HCT116 (cell line): Measurements from ENCODE around the gene SCFD2. TPM values are rescaled to one million over a fixed set of nuclear protein-coding genes. Genes with fewer than 3 reads are reported as not detected.

Experiments
- ATAC-seq: fragments of 200-7000 bp; cut with Tn5 transposase; 2 replicates; pipeline ENCODE4 v1.9.1; 2020; ENCODE audit warnings: mild to moderate bottlenecking, moderate library complexity
- BruUV-seq: library from RNA; stranded (reverse); fragments of 400-500 nt; replicated peaks from 2 replicates; lab custom pipeline; 2021; lab: Mats Ljungman, UMichigan
- CTCF ChIA-PET: fragments of 300-600 bp; sonication (Branson Sonifier 250); formaldehyde crosslinking; loops from one replicate; lab custom pipeline; 2021; ENCODE audit warnings: antibody characterized with exemption; lab: Charles Lee
- POLR2A ChIA-PET: fragments of 300-600, 350-600 bp; sonication (Branson Sonifier 250); formaldehyde crosslinking; loops from one replicate; lab custom pipeline; 2021; ENCODE audit warnings: antibody characterized with exemption; lab: Charles Lee
- RAD21 ChIA-PET, 2 experiments: fragments of 300-600 bp; sonication (Branson Sonifier 250); formaldehyde crosslinking; loops; one replicate each; lab custom pipeline; 2023; ENCODE audit warnings: low total read pairs in 2 of 2; ENCODE audit not compliant: uncharacterized antibody in 2 of 2, unreplicated experiment in 2 of 2, low non-redundant PET in 1 of 2; lab: Charles Lee
- DNase-seq: peaks from one replicate; pipeline ENCODE4 v3.0.0-alpha.2; 2010; ENCODE audit warnings: low read depth, low spot score
- H2AFZ ChIP-seq: fragments of 200-600 bp; shearing (Covaris generic), sonication (generic); 2 replicates; pipeline ENCODE4 v1.6.1; 2017; ENCODE audit warnings: low read depth, mixed run types, mixed read lengths, antibody characterized with exemption, low read length; ENCODE audit not compliant: poor library complexity, severe bottlenecking
- H3K27ac ChIP-seq: 2 replicates; pipeline ENCODE4 v1.5.1; 2012; ENCODE audit warnings: low read depth, low read length
- H3K27me3 ChIP-seq: fragments of 200-600 bp; sonication (generic); 2 replicates; pipeline ENCODE4 v1.6.1; 2016; ENCODE audit warnings: mixed run types, low read length, mixed read lengths; ENCODE audit not compliant: insufficient read depth
- H3K36me3 ChIP-seq, 2 experiments: fragments of 200-500 bp in 1 of 2; fragments of 200-600 bp in 1 of 2; sonication (Bioruptor generic) in 1 of 2; sonication (generic) in 1 of 2; 2 replicates each; pipeline versions ENCODE4 v1.5.1 to v1.6.1; 2014 to 2016; ENCODE audit warnings: low read length in 2 of 2, inconsistent platforms in 1 of 2, mixed read lengths in 1 of 2, mixed run types in 1 of 2; ENCODE audit not compliant: insufficient read depth in 2 of 2, control insufficient read depth in 1 of 2
- H3K4me1 ChIP-seq, 2 experiments: fragments of 200-600 bp in 1 of 2; sonication (generic) in 1 of 2; 2 replicates each; pipeline versions ENCODE4 v1.5.1 to v1.6.1; 2012 to 2017; ENCODE audit warnings: low read length in 2 of 2, inconsistent platforms in 1 of 2, mild to moderate bottlenecking in 1 of 2, mixed read lengths in 1 of 2, mixed run types in 1 of 2, moderate library complexity in 1 of 2; ENCODE audit not compliant: insufficient read depth in 2 of 2, control insufficient read depth in 1 of 2
- H3K4me2 ChIP-seq: fragments of 200-600 bp; sonication (generic); 2 replicates; pipeline ENCODE4 v1.6.1; 2017; ENCODE audit warnings: mixed run types, low read length, mixed read lengths
- H3K4me3 ChIP-seq, 2 experiments: fragments of 200-600 bp in 1 of 2; sonication (generic) in 1 of 2; replicated peaks in 1 of 2; 2 replicates each; pipeline ENCODE4 v1.5.1; 2011 to 2016; ENCODE audit warnings: low read length in 2 of 2, control low read depth in 1 of 2, low read depth in 1 of 2, mild to moderate bottlenecking in 1 of 2, mixed read lengths in 1 of 2, mixed run types in 1 of 2
- H3K79me2 ChIP-seq: fragments of 200-600 bp; sonication (generic); 2 replicates; pipeline ENCODE4 v1.6.1; 2017; ENCODE audit warnings: mild to moderate bottlenecking, mixed run types, low read length, moderate library complexity, mixed read lengths; ENCODE audit not compliant: insufficient read depth
- H3K9ac ChIP-seq: fragments of 200-600 bp; sonication (generic); 2 replicates; pipeline ENCODE4 v1.6.1; 2016; ENCODE audit warnings: low read length, mixed read lengths
- H3K9me2 ChIP-seq: fragments of 200-600 bp; sonication (generic), shearing (Covaris generic); 2 replicates; pipeline ENCODE4 v1.6.1; 2017; ENCODE audit warnings: mixed run types, mild to moderate bottlenecking, moderate library complexity; ENCODE audit not compliant: insufficient read depth
- H3K9me3 ChIP-seq, 2 experiments: fragments of 200-500 bp in 1 of 2; fragments of 200-600 bp in 1 of 2; sonication (Bioruptor generic) in 1 of 2; sonication (generic) in 1 of 2; 2 replicates each; pipeline ENCODE4 v1.6.1; 2014 to 2017; ENCODE audit warnings: low read length in 2 of 2, mixed read lengths in 2 of 2, inconsistent platforms in 1 of 2, low read depth in 1 of 2, mild to moderate bottlenecking in 1 of 2, mixed run types in 1 of 2, moderate library complexity in 1 of 2; ENCODE audit not compliant: control insufficient read depth in 1 of 2, insufficient read depth in 1 of 2
- H4K20me1 ChIP-seq: fragments of 200-600 bp; sonication (generic), shearing (Covaris generic); 2 replicates; pipeline ENCODE4 v1.6.1; 2017; ENCODE audit warnings: mixed run types, mild to moderate bottlenecking, moderate library complexity; ENCODE audit not compliant: insufficient read depth
- CBX3 ChIP-seq: IDR thresholded peaks from 2 replicates; pipeline ENCODE4 v1.6.1; 2012; ENCODE audit warnings: low read depth
- CEBPB ChIP-seq: IDR thresholded peaks from 2 replicates; pipeline ENCODE4 v1.6.1; 2012; ENCODE audit warnings: low read depth
- EGR1 ChIP-seq: IDR thresholded peaks from 2 replicates; pipeline ENCODE4 v1.6.1; 2012; ENCODE audit warnings: low read depth
- ELF1 ChIP-seq: IDR thresholded peaks from 2 replicates; pipeline ENCODE4 v1.6.1; 2012; ENCODE audit warnings: low read depth, borderline replicate concordance
- FOSL1 ChIP-seq: IDR thresholded peaks from 2 replicates; pipeline ENCODE4 v1.6.1; 2012; ENCODE audit warnings: low read depth
- MAX ChIP-seq: IDR thresholded peaks from 2 replicates; pipeline ENCODE4 v1.6.1; 2012
- POLR2A ChIP-seq: IDR thresholded peaks from 2 replicates; pipeline ENCODE4 v1.7.0; 2011; ENCODE audit warnings: borderline replicate concordance; ENCODE audit not compliant: insufficient read depth, insufficient read length; ENCODE audit errors: extremely low read depth
- RAD21 ChIP-seq: IDR thresholded peaks from 2 replicates; pipeline ENCODE4 v1.6.1; 2012; ENCODE audit warnings: low read depth, mild to moderate bottlenecking
- REST ChIP-seq: IDR thresholded peaks from 2 replicates; pipeline ENCODE4 v1.6.1; 2012; ENCODE audit warnings: low read depth
- SP1 ChIP-seq: IDR thresholded peaks from 2 replicates; pipeline ENCODE4 v1.6.1; 2012; ENCODE audit warnings: low read depth
- SRF ChIP-seq: IDR thresholded peaks from 2 replicates; pipeline ENCODE4 v1.6.1; 2012; ENCODE audit warnings: low read depth
- ZBTB33 ChIP-seq: IDR thresholded peaks from 2 replicates; pipeline ENCODE4 v1.6.1; 2011; ENCODE audit warnings: mild to moderate bottlenecking, low read length, moderate library complexity; ENCODE audit not compliant: insufficient replicate concordance; ENCODE audit errors: extremely low read depth
- ZFX ChIP-seq: fragments of 450-650 bp; IDR thresholded peaks from 2 replicates; pipeline ENCODE4 v1.6.1; 2017
- ZNF274 ChIP-seq: fragments of 200-500 bp; sonication (Bioruptor generic); IDR thresholded peaks from 2 replicates; pipeline ENCODE4 v1.6.1; 2014; ENCODE audit warnings: mild to moderate bottlenecking, low read depth, low read length, inconsistent platforms
- intact Hi-C: fragments of 100-400 bp; cut with micrococcal nuclease; formaldehyde crosslinking; loops from 2 replicates; pipeline ENCODE4 v1.10.0; 2022
- total RNA-seq: library from RNA; stranded (reverse); gene quantifications from one replicate; pipeline ENCODE4 v1.2.1, GENCODE V29; 2021; ENCODE audit not compliant: unreplicated experiment

SCFD2 gene
- total RNA-seq, 1 experiment from 2014 or later = 13.6 TPM

GRCh38 chr4:53010318-53010717, 355.5 kb downstream of the SCFD2 start:
- H4K20me1 ChIP-seq = no peaks in the 10 kb centered on the region
- H3K4me2 ChIP-seq = no peak overlapping the region
- H3K36me3 ChIP-seq = no peaks in the 10 kb centered on the region
- no peak for TF ChIP-seq RAD21
- no peak for TF ChIP-seq MAX
- TF ChIP-seq ELF1 = no peak
- TF ChIP-seq ZFX = no peak
- no peak for TF ChIP-seq EGR1
- TF ChIP-seq CEBPB = no peak
- no peak for TF ChIP-seq SRF
- TF ChIP-seq ZBTB33 = no peak
- no peaks in the 10 kb centered on the region for H3K27me3 ChIP-seq
- ATAC-seq (no peak), DNase-seq (no peak)
- RAD21 ChIA-PET = no interaction called here
- H3K27ac ChIP-seq = no peak overlapping the region
- BruUV-seq = no TSS peak
- no peak overlapping the region for H3K4me3 ChIP-seq
- H2AFZ ChIP-seq = no peak overlapping the region
- CTCF ChIA-PET = no interaction called here
- no peak overlapping the region for H3K9ac ChIP-seq
- no peaks in the 10 kb centered on the region for H3K9me3 ChIP-seq
- POLR2A ChIA-PET = no interaction called here
- no peaks in the 10 kb centered on the region for H3K4me1 ChIP-seq
- intact Hi-C loops = loop anchor here (10.0 kb wide), 3 partner anchors 644 to 794 kb away; no protein-coding TSS in a partner anchor
- H3K9me2 ChIP-seq = no peaks in the 10 kb centered on the region
- H3K79me2 ChIP-seq = no peaks in the 10 kb centered on the region

GRCh38 chr4:53009824-53010223, 356.0 kb downstream of the SCFD2 start:
- DNase-seq (no peak), ATAC-seq (no peak)
- Histone ChIP-seq H3K9me3 (no peaks in the 10 kb centered on the region), H3K36me3 (no peaks in the 10 kb centered on the region), H3K79me2 (no peaks in the 10 kb centered on the region), H3K4me1 (no peaks in the 10 kb centered on the region), H3K27ac (no peak overlapping the region), H4K20me1 (no peaks in the 10 kb centered on the region), H3K4me2 (no peak overlapping the region), H3K4me3 (no peak overlapping the region), H3K9ac (no peak overlapping the region), H2AFZ (no peak overlapping the region), H3K27me3 (no peaks in the 10 kb centered on the region), H3K9me2 (no peaks in the 10 kb centered on the region)
- ChIA-PET CTCF (no interaction called here), RAD21 (no interaction called here), POLR2A (no interaction called here)
- BruUV-seq = no TSS peak
- intact Hi-C loops = loop anchor here (10.0 kb wide), 3 partner anchors 645 to 795 kb away; no protein-coding TSS in a partner anchor
- no peak for TF ChIP-seq SP1
- TF ChIP-seq POLR2A = no peak
- TF ChIP-seq SRF = no peak
- no peak for TF ChIP-seq ZNF274
- no peak for TF ChIP-seq ELF1
- no peak for TF ChIP-seq FOSL1
- no peak for TF ChIP-seq REST
- TF ChIP-seq MAX = no peak
- TF ChIP-seq CBX3 = no peak
- TF ChIP-seq EGR1 = no peak
